Smooth muscle cell of bladder (primary cell): ENCODE results near the gene ATP2A3. TPM values are rescaled to one million over a fixed set of nuclear protein-coding genes. Genes with fewer than 3 reads are reported as not detected.

ENCODE experiments used
- total RNA-seq: library from RNA; depleted of rRNA; stranded (reverse); fragments of >200 nt; gene quantifications from 2 replicates; pipeline ENCODE4 v1.2.3, GENCODE V29; 2014

The ATP2A3 gene
- 1.9 and 2.6 TPM in 2 replicates for total RNA-seq

DNA sequence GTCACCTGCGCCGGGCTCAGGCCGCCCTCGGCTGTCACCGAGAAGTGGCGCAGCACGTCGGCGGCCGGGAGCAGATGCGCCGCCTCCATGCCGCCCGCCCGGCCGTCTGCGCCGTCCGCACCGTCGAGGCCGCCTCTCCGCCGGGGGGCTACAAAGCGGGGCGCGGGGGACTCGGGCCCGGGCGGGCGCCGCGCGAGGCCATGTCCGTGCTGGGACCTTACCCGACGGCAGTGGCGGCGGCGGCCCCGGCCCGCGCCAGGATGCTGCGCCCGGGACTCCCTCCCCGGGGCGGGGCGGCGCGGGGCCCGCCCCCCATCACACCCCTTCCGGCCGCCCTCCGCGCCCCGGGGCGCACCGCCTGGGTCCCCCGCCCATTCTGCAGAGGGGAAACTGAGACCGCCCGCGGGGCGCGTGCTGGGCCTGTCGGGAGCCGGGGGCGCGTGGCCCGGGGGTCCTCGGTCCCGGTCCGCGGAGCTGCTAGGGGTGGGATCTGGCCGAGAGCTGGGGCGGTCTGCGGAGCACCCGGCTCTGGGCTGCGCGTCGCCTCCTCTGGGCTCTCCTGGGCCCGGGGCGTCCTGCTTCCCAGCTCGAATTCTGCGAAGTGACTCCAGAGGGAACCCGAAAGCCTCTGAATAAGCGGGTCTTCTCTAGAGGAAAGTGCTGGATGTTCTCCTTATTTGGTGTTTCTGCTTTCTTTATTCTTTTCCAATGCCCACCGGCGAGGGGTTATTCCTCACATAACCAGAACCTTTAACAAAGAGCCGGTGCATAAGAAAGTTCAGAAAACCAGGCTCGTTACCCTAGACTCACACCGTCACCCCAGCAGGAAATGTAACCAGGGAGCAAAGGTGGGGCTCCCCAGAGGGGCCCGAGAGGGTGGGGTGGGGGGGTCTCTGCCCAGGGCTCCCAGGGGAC, at the start of gene ATP2A3:
Gene ATP2A3 (minus strand): TSS at position 235 of the 915 bp plus-strand sequence. CDS start 146 bp downstream, at position 89.

DNA sequence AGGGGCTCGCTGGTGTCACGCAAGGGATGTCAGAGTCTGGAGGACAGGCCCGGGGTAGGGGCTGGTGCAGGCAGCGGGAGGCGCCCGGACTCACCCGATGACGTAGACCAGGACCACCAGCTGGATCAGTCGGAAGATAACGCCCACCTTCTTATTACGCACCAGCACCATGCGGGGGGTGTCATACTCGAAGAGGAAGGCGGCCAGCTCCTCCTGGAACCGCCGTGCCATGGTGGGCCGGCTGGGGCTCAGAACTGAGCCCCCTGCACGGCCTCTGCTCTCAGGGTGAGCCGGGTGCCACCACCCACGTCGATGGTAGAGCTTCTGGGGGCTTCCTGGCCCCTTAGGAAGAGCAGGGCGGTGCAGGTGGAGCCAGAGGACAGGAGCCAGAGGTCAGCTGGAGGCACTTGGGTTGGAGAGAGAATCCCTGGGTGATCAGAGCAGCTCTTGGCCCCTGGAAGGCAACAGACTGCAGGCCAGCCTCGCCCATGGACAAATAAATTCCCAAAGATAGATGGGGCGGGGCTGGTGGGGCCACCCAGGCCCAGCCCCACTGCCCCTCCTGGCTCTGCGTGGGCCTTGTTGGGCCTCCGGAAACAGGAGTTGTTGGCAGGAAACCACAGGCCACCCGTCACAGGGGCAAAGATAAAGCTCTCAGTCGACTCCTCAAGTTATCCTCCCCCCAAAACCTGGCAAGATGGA, 48.1 kb downstream of the ATP2A3 start, which contains the start of gene P2RX1:
Gene P2RX1 (minus strand): TSS at position 471 of the 702 bp plus-strand sequence. CDS start 240 bp downstream, at position 231.

DNA sequence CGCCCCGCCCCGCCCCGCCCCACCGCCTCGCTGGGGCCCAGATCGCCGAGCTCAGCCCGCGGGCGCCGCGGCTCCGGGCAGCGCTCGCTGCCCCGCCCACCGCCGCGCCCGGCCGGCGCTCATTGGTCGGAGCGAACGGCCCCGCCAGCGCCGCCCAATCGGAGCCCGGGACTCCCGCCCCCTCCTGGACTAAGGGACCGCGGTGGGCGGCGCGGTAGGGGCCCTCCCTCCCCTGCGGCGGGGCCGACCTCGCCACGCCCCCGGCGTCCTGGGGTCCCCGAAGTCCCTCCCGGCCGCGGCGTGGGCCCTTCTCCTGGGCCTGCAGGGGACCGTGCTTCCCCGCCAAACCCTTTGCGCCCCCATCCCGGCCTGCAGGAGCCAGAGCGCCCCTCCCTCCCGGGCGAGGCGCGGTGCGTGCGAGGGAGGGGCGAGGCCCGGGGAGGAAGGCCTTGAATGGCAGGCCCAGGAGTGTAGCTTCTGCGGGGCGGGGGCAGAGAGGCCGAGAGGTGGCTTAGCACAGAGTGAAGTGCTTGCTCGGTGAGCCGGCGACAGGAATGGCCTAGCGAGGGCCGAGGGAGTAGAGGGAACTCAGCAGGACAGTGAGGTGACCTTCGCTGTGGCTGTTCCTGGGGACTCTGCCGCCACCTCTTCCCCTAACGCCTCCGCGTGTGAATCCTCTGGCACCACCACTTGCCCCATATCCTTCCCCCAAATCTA, 71.1 kb downstream of the ATP2A3 start, which contains the start of gene CAMKK1:
Gene CAMKK1 (minus strand): TSS at position 51 of the 717 bp plus-strand sequence. CDS start 7,366 bp downstream, outside the sequence.

Other genes with a start within 250 kb of the ATP2A3 start
- gene HASPIN, start 240.5 kb downstream of the ATP2A3 start, total RNA-seq = 0.71 and 0.83 TPM in 2 replicates
- 18.4 and 23.2 TPM in 2 replicates for gene ITGAE, start 163.2 kb downstream of the ATP2A3 start, total RNA-seq
- 19.7 and 19.9 TPM in 2 replicates for gene NCBP3, start 118.2 kb downstream of the ATP2A3 start, total RNA-seq
- gene CAMKK1, start 71.4 kb downstream of the ATP2A3 start, total RNA-seq = 3.0 and 5.1 TPM in 2 replicates
- gene P2RX1, start 48.0 kb downstream of the ATP2A3 start, total RNA-seq = 0.57 and 1.2 TPM in 2 replicates
- gene ZZEF1, start 178.6 kb upstream of the ATP2A3 start, total RNA-seq = 18.2 and 25.3 TPM in 2 replicates
- gene CYB5D2, start 178.8 kb upstream of the ATP2A3 start, total RNA-seq = 35.0 and 47.6 TPM in 2 replicates